A549 (cell line): Measurements from ENCODE around the gene EPB41L5. TPM values are rescaled to one million over a fixed set of nuclear protein-coding genes. Genes with fewer than 3 reads are reported as not detected.

Source experiments
- ATAC-seq, 2 experiments: fragments of 200-7000 bp in 1 of 2; fragments of >200 bp in 1 of 2; cut with Nextera tagmentation in 1 of 2; cut with Tn5 transposase in 1 of 2; 3 replicates each; pipeline versions ENCODE4 v1.8.0 to v1.9.1; 2018 to 2020; ENCODE audit warnings: mild to moderate bottlenecking in 1 of 2, moderate library complexity in 1 of 2
- CTCF ChIA-PET: fragments of 300-600 bp; sonication (Branson Sonifier 250); formaldehyde crosslinking; extraction: SDS; loops from one replicate; lab custom pipeline; 2021; ENCODE audit warnings: antibody characterized with exemption, inconsistent platforms; lab: Yijun Ruan, JAX
- POLR2A ChIA-PET: fragments of 350-600 bp; formaldehyde crosslinking; extraction: SDS; loops from one replicate; lab custom pipeline; 2021; ENCODE audit warnings: antibody characterized with exemption, inconsistent platforms; lab: Yijun Ruan, JAX
- DNase-seq, 2 experiments: peaks; one replicate each; pipeline versions ENCODE4 v3.0.0 to v3.0.0-alpha.2; 2011 to 2016; ENCODE audit warnings: low read depth in 1 of 2, low spot score in 1 of 2
- FAIRE-seq: peaks from 2 replicates; lab custom pipeline; 2011; peaks lifted over from hg19 to GRCh38; lab: Jason Lieb, UNC
- H3K27ac ChIP-seq, 2 experiments: fragments of >200 bp; sonication (Bioruptor Twin); formaldehyde crosslinking; 3 replicates each; pipeline ENCODE4 v1.5.1; 2016 to 2017
- H3K4me1 ChIP-seq: fragments of >200 bp; sonication (Bioruptor Twin); formaldehyde crosslinking; 3 replicates; pipeline ENCODE4 v1.6.1; 2016
- H3K4me2 ChIP-seq: fragments of >200 bp; sonication (Bioruptor Twin); formaldehyde crosslinking; 3 replicates; pipeline ENCODE4 v1.6.1; 2016
- H3K4me3 ChIP-seq: fragments of >200 bp; sonication (Bioruptor Twin); formaldehyde crosslinking; 3 replicates; pipeline ENCODE4 v1.5.1; 2016
- H3K9me3 ChIP-seq: fragments of >200 bp; sonication (Bioruptor Twin); formaldehyde crosslinking; 3 replicates; pipeline ENCODE4 v1.6.1; 2016
- BCL3 ChIP-seq: fragments of >200 bp; sonication (Bioruptor Twin); formaldehyde crosslinking; IDR thresholded peaks from 3 replicates; pipeline ENCODE4 v1.6.1; 2016
- CBX8 ChIP-seq: fragments of 200-600 bp; sonication (generic); IDR thresholded peaks from 2 replicates; pipeline ENCODE4 v1.6.1; 2016
- CHD2 ChIP-seq: fragments of 150-350 bp; IDR thresholded peaks from 2 replicates; pipeline ENCODE4 v1.6.1; 2014; ENCODE audit warnings: low read length; ENCODE audit not compliant: partially characterized antibody
- ESRRA ChIP-seq: fragments of 150-350 bp; IDR thresholded peaks from 2 replicates; pipeline ENCODE4 v1.6.1; 2014; ENCODE audit warnings: mild to moderate bottlenecking, low read length, borderline replicate concordance
- HDAC2 ChIP-seq: fragments of 200-600 bp; sonication (generic); IDR thresholded peaks from 2 replicates; pipeline ENCODE4 v1.6.1; 2016
- HEYL ChIP-seq: fragments of 250-450 bp; sonication (Bioruptor Pico); IDR thresholded peaks from 2 replicates; pipeline ENCODE4 v1.8.0; 2021; ENCODE audit warnings: mild to moderate bottlenecking, moderate library complexity
- HOXB5 ChIP-seq: fragments of 250-450 bp; sonication (Bioruptor Pico); IDR thresholded peaks from 2 replicates; pipeline ENCODE4 v1.5.0; 2020; ENCODE audit warnings: mild to moderate bottlenecking, moderate library complexity
- JUNB ChIP-seq: fragments of >200 bp; sonication (Bioruptor Twin); formaldehyde crosslinking; IDR thresholded peaks from 2 replicates; pipeline ENCODE4 v1.6.1; 2016
- KDM1A ChIP-seq: fragments of 200-600 bp; sonication (generic); IDR thresholded peaks from 2 replicates; pipeline ENCODE4 v1.6.1; 2016; ENCODE audit warnings: low read depth, mild to moderate bottlenecking
- MAFK ChIP-seq: fragments of 450-650 bp; IDR thresholded peaks from 2 replicates; pipeline ENCODE4 v1.6.1; 2014; ENCODE audit not compliant: partially characterized antibody
- MAZ ChIP-seq: fragments of 150-350 bp; IDR thresholded peaks from 2 replicates; pipeline ENCODE4 v1.6.1; 2014; ENCODE audit warnings: antibody characterized with exemption, low read depth, low read length, borderline replicate concordance
- NFE2L2 ChIP-seq: fragments of 150-350 bp; conservative IDR thresholded peaks from 2 replicates; pipeline ENCODE4 v1.6.1; 2014; ENCODE audit warnings: low read length
- PHF8 ChIP-seq: fragments of 200-600 bp; sonication (generic); IDR thresholded peaks from 2 replicates; pipeline ENCODE4 v1.6.1; 2016; ENCODE audit warnings: low read depth, mild to moderate bottlenecking, antibody characterized with exemption, moderate library complexity, borderline replicate concordance
- SREBF2 ChIP-seq: fragments of 450-650 bp; IDR thresholded peaks from 2 replicates; pipeline ENCODE4 v1.6.1; 2014; ENCODE audit warnings: mild to moderate bottlenecking, moderate library complexity
- TFCP2L1 ChIP-seq: fragments of 250-450 bp; sonication (Bioruptor Pico); IDR thresholded peaks from 2 replicates; pipeline ENCODE4 v1.5.0; 2021; ENCODE audit warnings: mild to moderate bottlenecking
- TP53 ChIP-seq: fragments of 250-450 bp; sonication (Bioruptor Pico); IDR thresholded peaks from 2 replicates; pipeline ENCODE4 v1.5.0; 2021; ENCODE audit warnings: mild to moderate bottlenecking, moderate library complexity
- USF2 ChIP-seq: fragments of 450-650 bp; IDR thresholded peaks from 2 replicates; pipeline ENCODE4 v1.6.1; 2014; ENCODE audit warnings: antibody characterized with exemption
- ZNF302 ChIP-seq: fragments of 250-450 bp; sonication (Bioruptor Pico); IDR thresholded peaks from 2 replicates; pipeline ENCODE4 v1.9.0; 2021; ENCODE audit warnings: inconsistent platforms, mild to moderate bottlenecking, moderate library complexity
- ZSCAN20 ChIP-seq: fragments of 250-450 bp; sonication (Bioruptor Pico); IDR thresholded peaks from 2 replicates; pipeline ENCODE4 v1.8.0; 2022; ENCODE audit warnings: mild to moderate bottlenecking, moderate library complexity
- WGBS: methylation state at CpG from one replicate; pipeline ENCODE4 v1.1.6; 2017; ENCODE audit errors: missing lambda C conversion rate; 5-methylcytosine and 5-hydroxymethylcytosine counted together
- polyA plus RNA-seq, 4 experiments: library from polyadenylated mRNA; depleted of rRNA in 3 of 4; stranded (reverse); fragments of >200 nt; fragmentation: RNase III in 1 of 4; extraction: RNeasy Plus Mini Kit Qiagen cat#74134 plus additional on column Dnase treatment in 1 of 4; gene quantifications; 2 replicates in 3 of 4; 3 replicates in 1 of 4; pipeline ENCODE4 v1.2.3, GENCODE V29; 2011 to 2017

Gene EPB41L5
- polyA plus RNA-seq, 2 of the 4 experiments (the other 2 are of a cell fraction) = 5.8 to 33.0 TPM

- Histone ChIP-seq H3K4me3 (no peak overlapping the region), H3K27ac (no peak overlapping the region), H3K4me2 (no peak overlapping the region), H3K9me3 (no peaks in the 10 kb centered on the region), H3K4me1 (no peaks in the 10 kb centered on the region)
- ChIA-PET POLR2A (no interaction called here), CTCF (interaction anchor here (1.5 to 1.6 kb wide), 2 partner anchors 9 to 75 kb away, joined by 3 read pairs; no protein-coding TSS in a partner anchor)
- WGBS = 97% methylated on average over 1 of the region's 1 CpG
- no peak for DNase-seq
- ATAC-seq = no peak
- no peak for TF ChIP-seq MAFK
- TF ChIP-seq ZSCAN20 = no peak
- TF ChIP-seq MAZ = no peak
- TF ChIP-seq ESRRA = no peak
- no peak for FAIRE-seq
Observed at GRCh38 chr2:120100627-120101026, 87.8 kb downstream of the EPB41L5 start.

GRCh38 chr2:120103723-120104467 lies 91.0 kb downstream of the EPB41L5 start:
- ATAC-seq = no peak
- peaks cover 15% of the 10 kb centered on the region; the same call in 2 of the 3 replicates for H3K4me1 ChIP-seq
- FAIRE-seq = no peak
- WGBS = 64% methylated on average over 4 of the region's 4 CpGs
- H3K4me2 ChIP-seq = no peak overlapping the region
- DNase-seq = no peak
- TF ChIP-seq SREBF2 (no peak), BCL3 (no peak), MAFK (no peak), PHF8 (no peak), USF2 (no peak), KDM1A (no peak), JUNB (no peak), HDAC2 (no peak), CBX8 (no peak), HOXB5 (CRISPR knock-in tag) (no peak), TFCP2L1 (CRISPR knock-in tag) (no peak), CHD2 (no peak), TP53 (CRISPR knock-in tag) (no peak), ZNF302 (CRISPR knock-in tag) (no peak)
- ChIA-PET POLR2A (no interaction called here), CTCF (interaction anchor here (2.2 kb wide), 1 partner anchor 209 kb away, joined by 5 read pairs; no protein-coding TSS in a partner anchor)
- no peak overlapping the region for H3K27ac ChIP-seq
- no peak overlapping the region for H3K4me3 ChIP-seq
- H3K9me3 ChIP-seq = no peaks in the 10 kb centered on the region

GRCh38 chr2:120104772-120105171 lies 91.9 kb downstream of the EPB41L5 start:
- ATAC-seq = no peak
- CTCF ChIA-PET = interaction anchor here (1.8 to 2.2 kb wide), 2 partner anchors 70 to 209 kb away, joined by 5 read pairs; no protein-coding TSS in a partner anchor
- Histone ChIP-seq H3K9me3 (no peaks in the 10 kb centered on the region), H3K4me1 (peaks cover 18% of the 10 kb centered on the region; the same call in 2 of the 3 replicates), H3K4me2 (no peak overlapping the region), H3K4me3 (no peak overlapping the region), H3K27ac (no peak overlapping the region)
- POLR2A ChIA-PET = no interaction called here
- DNase-seq = no peak
- no peak for TF ChIP-seq HEYL (CRISPR knock-in tag)
- no peak for TF ChIP-seq NFE2L2
- FAIRE-seq = no peak
- WGBS = 57% methylated on average over 1 of the region's 1 CpG
